NCI-H2029 treated with DMSO at 0.1 percent for 48 hours (cell line): Measurements from ENCODE around the gene TPRN.

Experiments
- DNase-seq: peaks from one replicate; lab custom pipeline; 2025; lab: John Stamatoyannopoulos, UW

The TPRN gene

GRCh38 chr9:137225699-137226331 is 25.3 kb upstream of the TPRN start:
- no peak for DNase-seq

GRCh38 chr9:137224830-137225694 is 24.5 kb upstream of the TPRN start, which contains the start of gene CYSRT1:
CYSRT1 (plus strand) TSS chr9:137225174; CDS start chr9:137225622, 448 bp downstream.
- DNase-seq = no peak

GRCh38 chr9:137223078-137223970 is 22.8 kb upstream of the TPRN start:
- DNase-seq = peak; percentile 91

GRCh38 chr9:137222190-137223077 is 21.9 kb upstream of the TPRN start, which contains the start of gene RNF208:
RNF208 (minus strand) TSS chr9:137222240; CDS start chr9:137221212, 1,028 bp downstream.
- no peak for DNase-seq

- DNase-seq = no peak
These were observed 21.1 kb upstream of the TPRN start for GRCh38 chr9:137221506-137222111.

GRCh38 chr9:137221095-137221505 is 20.6 kb upstream of the TPRN start:
- no peak for DNase-seq

- no peak for DNase-seq
These were observed 20.0 kb upstream of the TPRN start for GRCh38 chr9:137220317-137221094.

- no peak for DNase-seq
These were observed 19.3 kb upstream of the TPRN start for GRCh38 chr9:137219757-137220316.

GRCh38 chr9:137218754-137219271 is 18.3 kb upstream of the TPRN start:
- no peak for DNase-seq

GRCh38 chr9:137218212-137218753 is 17.7 kb upstream of the TPRN start:
- no peak for DNase-seq

- peak; percentile 60 for DNase-seq
These were observed 17.0 kb upstream of the TPRN start for GRCh38 chr9:137217276-137218211.

- DNase-seq = no peak
These were observed 15.8 kb upstream of the TPRN start for GRCh38 chr9:137216188-137216965.

- DNase-seq = no peak
These were observed 14.8 kb upstream of the TPRN start for GRCh38 chr9:137215196-137215986.

GRCh38 chr9:137214620-137215019 is 14.1 kb upstream of the TPRN start:
- no peak for DNase-seq

- no peak for DNase-seq
These were observed 12.9 kb upstream of the TPRN start for GRCh38 chr9:137213160-137214060.
